Measurements from ENCODE around the gene MRI1.

The MRI1 gene

DNA sequence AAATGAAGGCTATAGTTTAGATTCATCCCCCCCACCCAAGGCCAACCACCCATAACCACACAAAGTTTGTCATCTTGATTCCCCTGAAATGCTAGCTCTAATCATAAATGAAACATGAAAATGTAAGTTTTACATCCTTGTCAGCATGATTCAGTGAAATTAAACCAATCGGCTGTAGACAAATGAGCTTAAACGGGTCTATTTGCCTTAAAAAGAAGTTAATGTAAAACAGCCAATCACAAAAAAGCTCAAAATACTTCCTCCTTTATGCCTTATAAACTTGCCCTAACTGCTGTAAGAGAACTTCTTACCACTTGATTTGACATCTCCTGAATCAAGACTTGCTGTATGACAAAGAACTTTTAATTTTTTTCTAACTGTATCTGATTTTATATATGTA is 34.5 kb upstream of the MRI1 start:
- TF ChIP-seq, protein P1, sequence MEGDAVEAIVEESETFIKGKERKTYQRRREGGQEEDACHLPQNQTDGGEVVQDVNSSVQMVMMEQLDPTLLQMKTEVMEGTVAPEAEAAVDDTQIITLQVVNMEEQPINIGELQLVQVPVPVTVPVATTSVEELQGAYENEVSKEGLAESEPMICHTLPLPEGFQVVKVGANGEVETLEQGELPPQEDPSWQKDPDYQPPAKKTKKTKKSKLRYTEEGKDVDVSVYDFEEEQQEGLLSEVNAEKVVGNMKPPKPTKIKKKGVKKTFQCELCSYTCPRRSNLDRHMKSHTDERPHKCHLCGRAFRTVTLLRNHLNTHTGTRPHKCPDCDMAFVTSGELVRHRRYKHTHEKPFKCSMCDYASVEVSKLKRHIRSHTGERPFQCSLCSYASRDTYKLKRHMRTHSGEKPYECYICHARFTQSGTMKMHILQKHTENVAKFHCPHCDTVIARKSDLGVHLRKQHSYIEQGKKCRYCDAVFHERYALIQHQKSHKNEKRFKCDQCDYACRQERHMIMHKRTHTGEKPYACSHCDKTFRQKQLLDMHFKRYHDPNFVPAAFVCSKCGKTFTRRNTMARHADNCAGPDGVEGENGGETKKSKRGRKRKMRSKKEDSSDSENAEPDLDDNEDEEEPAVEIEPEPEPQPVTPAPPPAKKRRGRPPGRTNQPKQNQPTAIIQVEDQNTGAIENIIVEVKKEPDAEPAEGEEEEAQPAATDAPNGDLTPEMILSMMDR (IDR thresholded peaks at IDR 0.05; ENCODE audit: extremely low read depth, missing control alignments): no peak
- no peak for DNase-seq (ENCODE audit: low spot score)

DNA sequence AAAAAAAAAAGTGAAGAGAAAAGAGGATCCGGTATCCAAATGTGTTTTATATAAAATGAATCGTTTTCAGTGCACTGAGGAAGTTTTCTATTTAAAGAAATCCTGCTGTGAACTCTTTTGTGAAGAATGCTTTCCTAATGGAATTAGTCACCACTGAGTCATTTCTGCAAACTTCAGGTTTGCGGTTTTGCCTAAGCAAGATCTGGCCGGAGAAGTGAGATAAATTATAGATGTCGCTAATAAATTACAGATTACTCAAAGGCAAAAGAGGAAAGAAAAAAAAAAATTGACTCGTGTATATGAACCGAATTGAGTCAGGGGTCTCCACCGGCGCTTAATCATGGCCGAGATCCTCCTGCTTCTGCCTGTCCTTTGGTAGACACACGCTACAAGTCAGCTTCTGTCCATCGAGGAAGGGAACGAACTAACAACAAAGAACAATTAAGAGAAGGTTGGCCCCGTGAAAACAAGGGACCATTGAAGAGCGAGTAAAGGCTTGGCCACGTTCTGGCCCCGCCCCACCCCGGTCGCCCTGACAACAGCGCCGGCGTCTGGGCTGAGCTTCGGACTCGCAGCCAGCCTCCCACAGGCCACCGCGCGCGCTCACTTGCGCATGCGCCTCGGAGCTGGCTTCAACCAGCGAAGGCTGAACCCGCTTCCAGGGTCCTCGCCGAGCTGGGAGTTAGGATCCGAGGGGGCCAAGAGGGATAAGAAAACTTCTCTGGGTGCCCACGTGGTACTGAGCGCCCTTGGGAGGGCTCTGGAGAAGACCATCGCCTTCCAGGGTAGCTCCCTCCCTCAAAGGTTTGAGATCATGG is 33.0 kb upstream of the MRI1 start:
- DNase-seq (ENCODE audit: low spot score): peak; percentile 96
- TF ChIP-seq, protein P1 (IDR thresholded peaks at IDR 0.05; ENCODE audit: extremely low read depth, missing control alignments): no peak

DNA sequence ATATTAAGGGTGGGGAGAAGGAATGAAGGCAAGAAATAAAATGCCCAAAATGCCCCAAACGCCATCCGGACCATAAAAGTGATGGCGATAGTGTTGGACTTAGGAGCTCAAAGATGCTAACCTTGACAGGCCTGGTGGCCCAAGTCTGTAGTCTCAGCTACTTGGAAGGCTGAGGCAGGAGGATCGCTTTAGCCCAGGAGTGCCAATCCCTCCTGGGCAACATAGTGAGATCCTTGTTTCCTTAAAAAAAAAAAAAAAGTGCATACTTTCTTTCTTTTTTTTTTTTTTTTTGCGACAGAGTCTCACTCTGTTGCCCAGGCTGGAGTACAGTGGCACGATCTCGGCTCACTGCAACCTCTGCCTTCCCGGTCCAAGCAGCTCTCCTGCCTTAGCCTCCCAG is 32.0 kb upstream of the MRI1 start:
- TF ChIP-seq, protein P1 (IDR thresholded peaks at IDR 0.05; ENCODE audit: extremely low read depth, missing control alignments): no peak
- no peak for DNase-seq (ENCODE audit: low spot score)

DNA sequence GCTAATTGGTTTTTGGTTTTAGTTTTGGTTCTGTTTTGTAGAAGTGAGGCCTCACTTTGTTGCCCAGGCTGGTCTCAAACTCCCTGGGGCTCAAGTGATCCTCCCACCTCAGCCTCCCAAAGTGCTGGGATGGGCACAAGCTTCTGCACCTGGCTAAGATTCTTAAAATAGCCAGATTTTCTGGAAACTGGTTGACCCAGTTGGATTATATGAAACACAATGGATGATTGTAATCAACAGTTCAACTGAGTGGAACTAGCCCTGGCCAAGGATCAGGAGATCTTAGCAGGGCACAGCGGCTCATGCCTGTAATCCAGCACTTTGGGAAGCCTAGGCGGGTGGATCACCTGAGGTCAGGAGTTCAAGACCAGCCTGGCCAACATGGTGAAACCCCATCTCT is 29.6 kb upstream of the MRI1 start:
- no peak for DNase-seq (ENCODE audit: low spot score)
- TF ChIP-seq, protein P1 (IDR thresholded peaks at IDR 0.05; ENCODE audit: extremely low read depth, missing control alignments): no peak

DNA sequence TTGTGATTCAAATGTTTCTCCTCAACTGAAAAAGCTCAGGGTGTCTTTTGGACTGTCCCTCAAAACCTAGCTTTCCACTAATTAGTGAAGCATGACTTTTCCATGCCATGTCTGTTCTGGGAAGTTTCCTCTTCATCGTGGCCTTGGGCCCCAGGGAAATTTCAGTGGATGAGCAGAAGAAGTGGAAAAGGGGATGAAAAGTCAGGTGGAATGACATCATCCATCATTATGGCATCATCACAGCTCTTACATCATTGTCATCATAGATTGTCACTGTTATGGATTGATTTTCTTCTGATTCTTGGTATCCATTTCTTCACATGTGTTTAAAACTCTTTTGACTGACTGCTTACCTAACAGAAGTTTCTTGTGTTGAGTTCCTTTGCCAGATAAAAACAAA is 26.2 kb upstream of the MRI1 start:
- no peak for DNase-seq (ENCODE audit: low spot score)
- TF ChIP-seq, protein P1 (IDR thresholded peaks at IDR 0.05; ENCODE audit: extremely low read depth, missing control alignments): no peak

DNA sequence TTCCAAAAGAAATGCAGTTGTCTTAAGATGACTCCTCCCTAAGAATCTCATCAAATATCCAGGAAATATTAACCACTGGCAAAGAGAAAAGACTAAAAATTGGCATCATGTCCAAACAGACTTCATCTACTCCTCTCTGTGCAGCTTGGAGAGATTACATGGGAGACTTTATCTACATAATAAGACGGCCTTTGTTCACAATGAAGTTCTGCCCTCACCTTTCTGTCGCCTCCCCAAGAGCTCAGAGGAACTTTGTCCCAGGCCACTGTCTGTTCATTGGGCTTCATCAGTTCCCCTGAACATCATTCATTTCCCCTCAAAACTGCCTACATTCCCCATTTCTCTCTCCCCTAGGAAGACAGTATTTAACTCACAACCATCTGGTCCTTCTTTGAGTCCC is 22.4 kb upstream of the MRI1 start:
- TF ChIP-seq, protein P1 (IDR thresholded peaks at IDR 0.05; ENCODE audit: extremely low read depth, missing control alignments): no peak
- DNase-seq (ENCODE audit: low spot score): no peak

DNA sequence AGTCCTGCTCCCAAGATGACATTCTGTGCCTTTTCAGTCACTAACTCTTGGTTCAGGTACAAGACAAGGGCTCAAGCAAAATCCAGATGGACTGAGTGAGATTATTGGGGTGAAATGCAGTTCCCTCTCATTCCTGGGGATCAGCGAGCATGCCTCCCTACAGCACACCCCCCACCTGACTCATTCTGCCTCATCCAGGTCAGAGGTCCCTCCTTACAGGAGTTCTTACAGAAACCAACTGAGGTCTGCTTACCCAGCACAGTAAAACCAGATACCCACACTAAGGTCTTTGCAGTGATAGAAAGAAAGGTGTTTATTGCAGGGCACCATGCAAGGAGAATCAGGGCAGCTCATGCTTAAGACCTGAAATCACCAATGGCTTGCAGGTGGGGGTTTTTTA is 21.6 kb upstream of the MRI1 start:
- no peak for DNase-seq (ENCODE audit: low spot score)

More for the DNA sequence above, 21.6 kb upstream of the MRI1 start:
- TF ChIP-seq, protein P1 (IDR thresholded peaks at IDR 0.05; ENCODE audit: extremely low read depth, missing control alignments): no peak
